Erythroblast (primary cell): ENCODE data around the gene CUX1.

ENCODE experiments used
- GATA1 ChIP-seq: IDR thresholded peaks from 2 replicates; pipeline ENCODE4 v1.6.1; 2011; ENCODE audit warnings: low read depth, mild to moderate bottlenecking, control low read depth, low read length, moderate library complexity
- POLR2A ChIP-seq: IDR thresholded peaks from 2 replicates; pipeline ENCODE4 v1.6.1; 2011; ENCODE audit warnings: mild to moderate bottlenecking, low read length

GRCh38 chr7:101968720-101969466, 151.5 kb downstream of the CUX1 start:
- TF ChIP-seq POLR2A (no peak), GATA1 (no peak)
